GM19035 (cell line): ENCODE data around the gene POP5.
"Not testable (repeated sequence)": the region's sequence is repeated elsewhere in the genome, so short reads cannot be mapped to it uniquely, and the experiment has no call there.

Experiments
- ATAC-seq: cut with Tn5 transposase; IDR thresholded peaks from one replicate; pipeline ENCODE4 v1.9.1; 2021; ENCODE audit not compliant: unreplicated experiment

Gene POP5, protein sequence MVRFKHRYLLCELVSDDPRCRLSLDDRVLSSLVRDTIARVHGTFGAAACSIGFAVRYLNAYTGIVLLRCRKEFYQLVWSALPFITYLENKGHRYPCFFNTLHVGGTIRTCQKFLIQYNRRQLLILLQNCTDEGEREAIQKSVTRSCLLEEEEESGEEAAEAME

DNA sequence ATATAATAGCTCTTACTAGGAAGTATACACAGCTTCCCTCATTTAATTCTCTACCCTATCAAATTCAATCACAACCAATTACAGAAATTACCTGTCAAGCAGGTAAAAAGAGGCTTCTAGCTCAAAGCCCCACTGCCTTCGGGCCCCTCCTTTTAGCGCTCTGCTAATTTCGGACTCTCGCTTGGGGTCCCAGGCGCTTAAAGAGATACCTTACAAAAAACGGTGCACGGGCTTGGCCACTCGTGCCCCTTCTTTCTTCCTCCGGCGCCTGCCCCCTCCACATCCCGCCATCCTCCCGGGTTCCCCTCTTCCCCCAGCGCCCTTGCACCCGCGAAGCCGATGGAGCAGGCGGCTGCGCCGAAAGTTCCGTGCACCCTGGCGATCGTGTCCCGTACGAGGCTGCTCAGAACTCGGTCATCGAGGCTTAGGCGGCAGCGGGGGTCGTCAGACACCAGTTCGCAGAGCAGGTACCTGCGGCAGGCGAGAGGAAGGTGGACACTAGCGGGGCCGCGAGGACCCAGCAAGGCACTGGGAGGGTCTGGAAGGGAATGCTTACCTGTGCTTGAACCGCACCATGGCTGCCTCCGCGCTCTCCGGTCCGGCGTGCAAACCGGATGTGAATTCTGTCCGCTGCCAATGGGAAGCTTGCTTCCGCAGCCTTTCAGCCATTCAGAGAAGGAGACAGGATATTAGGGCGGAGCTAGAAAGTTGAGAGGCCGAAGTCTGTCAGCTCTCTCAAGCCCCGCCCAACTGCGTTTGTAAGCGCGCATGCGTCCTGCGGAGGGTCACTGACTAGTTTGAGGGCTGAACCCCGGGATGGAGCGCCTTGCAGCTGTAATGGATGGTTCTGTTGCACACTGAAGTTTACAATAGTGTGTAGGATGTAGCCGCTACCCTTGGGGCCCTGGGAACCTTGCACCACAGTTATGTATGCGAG lies at the start of gene POP5:
POP5 (minus strand) TSS at position 616 of the 937 bp plus-strand sequence; CDS start at position 576, 40 bp downstream.
- peak; percentile 92 for ATAC-seq

DNA sequence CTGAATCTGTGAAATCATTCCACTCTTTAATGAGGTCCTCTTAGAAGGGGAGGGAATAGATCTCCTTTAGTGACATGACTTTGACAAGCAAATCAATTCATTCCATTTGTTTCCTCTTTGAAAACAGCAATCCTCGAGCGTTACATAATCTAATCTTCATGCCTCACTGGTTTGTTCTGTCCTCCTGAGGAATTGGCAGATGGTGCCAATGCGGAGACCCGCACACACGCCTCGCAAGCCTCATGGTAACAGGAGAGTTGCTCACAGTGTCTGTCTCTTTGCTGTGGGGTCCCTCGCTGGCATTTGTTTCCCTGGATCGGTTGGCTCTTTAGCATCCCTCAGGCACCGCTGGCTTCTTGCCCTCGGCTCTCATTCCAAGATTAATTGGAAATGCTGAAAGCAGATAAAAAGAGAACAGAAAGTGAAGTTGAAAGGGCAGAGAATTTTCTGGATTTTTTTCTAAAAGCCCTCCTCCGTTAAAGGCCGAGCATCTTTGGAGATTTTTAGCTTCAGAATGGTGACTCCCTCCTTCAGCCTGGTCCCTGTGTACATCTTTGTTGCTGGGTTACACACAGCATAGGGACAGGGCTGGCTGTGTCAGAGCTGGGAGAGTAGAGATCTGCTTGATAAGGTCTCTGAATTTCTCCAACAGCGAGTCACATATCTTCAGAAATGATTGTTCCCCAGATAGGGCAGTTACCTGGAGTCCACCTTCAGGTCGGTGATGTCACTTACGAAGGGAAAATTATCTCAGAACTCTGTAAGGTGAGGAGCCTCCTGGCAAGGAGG lies 49.1 kb upstream of the POP5 start:
- no peak for ATAC-seq

DNA sequence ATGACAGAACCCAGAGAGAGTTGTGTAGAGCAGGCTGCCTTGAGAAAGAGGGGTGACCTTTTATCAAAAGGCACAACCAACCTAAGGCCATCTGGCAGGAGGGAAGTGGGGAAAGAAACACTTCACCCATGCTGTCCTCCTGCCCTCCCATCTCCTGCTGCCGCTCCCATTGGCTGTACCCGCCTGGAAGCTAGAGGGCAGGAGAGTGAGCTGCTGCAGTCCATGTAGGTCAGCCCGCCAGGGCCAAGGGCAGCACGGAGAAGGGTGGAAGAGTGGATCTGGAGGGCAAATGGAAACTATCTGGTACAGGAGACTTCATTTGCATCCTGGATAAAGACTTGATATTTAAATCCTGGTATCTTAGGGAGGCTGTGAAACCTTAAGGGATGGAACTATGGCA lies 47.7 kb upstream of the POP5 start:
- ATAC-seq, result no peak

DNA sequence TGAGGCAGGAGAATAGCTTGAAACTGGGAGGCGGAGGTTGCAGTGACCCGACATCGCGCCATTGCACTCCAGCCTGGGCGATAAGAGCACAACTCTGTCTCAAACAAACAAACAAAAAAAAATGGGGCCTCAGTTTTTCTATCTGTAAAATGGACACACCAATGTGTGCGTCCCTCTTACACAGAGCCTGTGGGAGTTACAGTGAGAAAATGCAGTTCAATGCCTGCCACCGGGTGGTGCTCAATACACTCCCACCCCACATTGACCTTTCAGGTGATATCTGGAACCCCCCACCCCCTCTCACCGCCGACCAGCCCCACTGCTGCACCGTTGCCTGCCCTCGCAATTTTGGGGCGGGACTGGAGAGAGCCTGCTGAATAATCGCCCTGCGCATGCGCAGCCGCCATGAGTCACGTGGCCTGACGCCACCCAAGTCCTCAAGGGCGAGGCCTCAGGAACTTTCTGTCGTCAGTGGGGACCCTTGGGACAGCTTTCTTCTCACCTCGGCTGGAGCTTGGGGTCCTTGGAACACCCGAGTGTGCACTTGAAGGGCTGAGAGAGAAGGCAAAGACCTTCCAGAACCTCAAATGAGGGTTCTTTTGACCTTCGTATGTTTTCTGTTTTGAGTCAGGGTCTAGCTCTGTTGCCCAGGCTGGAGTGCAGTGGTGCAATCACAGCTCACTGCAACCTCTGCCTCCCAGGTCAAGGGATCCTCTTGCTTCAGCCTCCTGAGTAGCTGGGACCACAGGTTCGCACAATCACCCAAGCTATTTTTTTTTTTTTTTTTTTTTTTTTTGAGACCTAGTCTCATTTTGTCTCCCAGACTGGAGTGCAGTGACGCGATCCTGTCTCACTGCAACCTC lies 44.6 kb upstream of the POP5 start:
- no peak for ATAC-seq

DNA sequence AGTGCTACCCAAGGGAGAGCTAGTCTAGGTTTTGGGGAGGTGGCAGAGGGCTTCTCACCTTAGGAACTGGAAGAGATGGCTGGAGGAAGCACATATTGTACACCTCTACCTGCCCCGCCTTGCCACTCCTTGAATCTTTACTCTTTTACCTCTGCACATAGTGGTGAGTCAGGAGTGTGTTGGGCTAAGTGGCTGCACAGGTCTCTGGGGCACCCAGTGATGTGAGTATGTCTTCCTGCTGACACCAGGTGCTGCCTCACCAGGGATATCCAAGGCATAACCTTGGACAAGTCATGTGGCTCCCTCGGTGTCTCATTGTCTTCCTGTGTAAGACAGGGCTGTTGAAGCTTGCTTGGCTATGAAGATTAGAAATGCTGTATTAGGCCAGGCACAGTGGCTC lies 39.4 kb upstream of the POP5 start:
- no peak for ATAC-seq

DNA sequence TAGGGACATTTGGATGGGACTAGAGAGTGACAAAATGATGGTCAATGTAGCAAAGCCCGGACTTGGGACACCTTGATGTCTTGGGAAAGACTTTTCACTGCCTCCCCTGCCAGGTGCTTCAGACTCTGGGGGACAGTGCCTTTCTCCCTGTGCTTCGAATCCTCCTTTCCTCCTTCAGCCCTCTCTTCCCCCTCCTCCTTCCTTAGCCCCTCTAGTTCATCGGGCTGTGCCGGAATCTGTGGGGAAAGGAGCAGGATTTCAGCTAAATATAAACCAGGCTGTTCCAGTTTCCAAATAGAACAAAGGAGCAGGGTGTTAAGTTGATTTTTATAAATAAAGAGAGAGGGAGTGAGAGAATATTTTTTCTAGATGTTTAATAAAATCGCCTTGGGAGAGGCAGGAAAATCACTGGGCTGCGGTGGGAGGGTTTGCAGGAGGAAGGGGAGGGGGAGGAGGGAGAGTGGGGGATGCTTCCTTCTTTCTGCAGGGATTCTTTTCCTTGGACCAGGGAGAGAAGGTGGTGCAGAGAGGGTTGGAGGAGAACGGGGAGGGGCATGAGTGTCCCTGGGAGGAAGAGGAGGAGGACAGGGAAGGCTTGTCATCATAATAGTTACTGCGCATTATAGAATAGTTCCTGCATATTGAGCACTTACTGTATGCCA lies 37.9 kb upstream of the POP5 start:
- no peak for ATAC-seq

DNA sequence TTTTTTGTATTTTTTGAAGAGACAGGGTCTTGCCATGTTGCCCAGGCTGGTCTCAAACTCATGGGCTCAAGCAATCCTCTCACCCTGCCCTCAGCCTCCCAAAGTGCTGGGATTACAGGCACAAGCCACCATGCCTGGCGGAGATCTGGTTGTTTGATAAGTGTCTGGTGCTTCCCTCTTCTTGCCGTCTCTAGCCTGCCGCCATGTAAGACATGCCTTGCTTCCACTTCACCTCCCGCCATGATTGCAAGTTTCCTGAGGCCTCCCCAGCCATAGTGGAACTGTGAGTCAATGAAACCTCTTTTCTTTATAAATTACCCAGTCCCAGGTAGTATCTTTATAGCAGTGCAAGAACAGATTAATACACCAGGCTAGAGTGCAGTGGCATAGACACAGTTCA lies 36.6 kb upstream of the POP5 start:
- not testable (repeated sequence) for ATAC-seq

DNA sequence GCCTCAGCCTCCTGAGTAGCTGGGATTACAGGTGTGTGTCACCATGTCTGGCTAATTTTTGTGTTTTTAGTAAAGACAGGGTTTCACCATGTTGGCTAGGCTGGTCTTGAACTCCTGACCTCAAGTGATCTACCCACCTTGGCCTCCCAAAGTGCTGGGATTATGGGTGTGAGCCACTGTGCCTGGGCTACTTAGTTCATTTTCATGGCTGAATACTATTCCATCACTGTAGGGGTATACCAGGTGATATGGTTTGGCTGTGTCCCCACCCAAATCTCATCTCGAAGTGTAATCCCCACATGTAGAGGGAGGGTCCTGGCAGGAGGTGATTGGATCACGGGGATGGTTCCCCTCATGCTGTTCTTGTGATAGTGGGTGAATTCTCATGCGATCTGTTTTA lies 36.0 kb upstream of the POP5 start:
- not testable (repeated sequence) for ATAC-seq

DNA sequence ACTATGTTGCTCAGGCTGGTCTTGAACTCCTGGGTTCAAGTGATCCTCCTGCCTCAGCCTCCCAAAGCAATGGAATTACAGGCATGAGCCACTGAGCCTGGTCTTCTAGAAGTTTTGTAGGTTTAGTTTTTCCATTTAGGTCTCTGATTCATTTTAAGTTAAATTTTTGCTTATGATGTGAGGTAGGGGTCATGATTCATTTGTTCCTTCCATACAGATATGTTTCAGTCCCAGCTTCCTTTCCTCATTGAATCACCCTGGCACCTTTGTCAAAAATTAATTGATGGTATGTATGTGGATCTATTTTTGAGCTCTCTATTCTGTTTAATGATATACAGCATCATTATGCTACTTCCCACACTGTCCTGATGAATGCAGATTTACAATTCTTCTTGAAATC lies 33.6 kb upstream of the POP5 start:
- ATAC-seq, result no peak

DNA sequence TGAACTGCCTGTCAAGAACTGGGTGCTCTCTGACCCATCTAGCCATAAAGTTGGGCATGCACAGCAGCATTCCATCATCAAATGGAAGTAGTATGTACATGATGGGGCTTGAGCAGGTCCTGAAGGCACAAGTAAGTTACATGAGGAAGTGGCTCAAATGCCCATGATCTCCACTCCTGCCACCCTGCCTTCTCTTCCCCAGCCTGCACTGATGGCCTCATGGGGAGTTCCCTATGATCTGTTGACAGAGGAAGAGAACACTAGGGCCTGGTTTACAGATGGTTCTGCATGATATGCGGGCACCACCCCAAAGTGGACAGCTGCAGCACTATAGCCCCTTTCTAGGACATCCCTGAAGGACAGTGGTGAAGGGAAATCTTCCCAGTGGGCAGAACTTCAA lies 30.3 kb upstream of the POP5 start:
- ATAC-seq, result not testable (repeated sequence)

DNA sequence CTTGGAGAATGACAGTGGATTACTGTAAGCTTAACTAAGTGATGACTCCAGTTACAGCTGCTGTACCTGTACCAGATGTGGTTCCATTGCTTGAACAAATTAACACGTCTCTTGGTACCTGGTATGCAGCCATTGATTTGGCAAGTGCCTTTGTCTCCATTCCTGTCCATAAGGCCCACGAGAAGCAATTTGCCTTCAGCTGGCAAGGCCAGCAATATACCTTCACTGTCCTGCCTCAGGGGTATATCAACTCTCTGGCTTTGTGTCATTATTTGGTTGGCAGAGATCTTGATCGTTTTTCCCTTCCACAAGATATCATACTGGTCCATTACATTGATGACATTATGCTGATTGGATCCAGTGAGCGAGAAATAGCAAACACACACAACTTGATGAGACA lies 29.4 kb upstream of the POP5 start:
- no peak for ATAC-seq

DNA sequence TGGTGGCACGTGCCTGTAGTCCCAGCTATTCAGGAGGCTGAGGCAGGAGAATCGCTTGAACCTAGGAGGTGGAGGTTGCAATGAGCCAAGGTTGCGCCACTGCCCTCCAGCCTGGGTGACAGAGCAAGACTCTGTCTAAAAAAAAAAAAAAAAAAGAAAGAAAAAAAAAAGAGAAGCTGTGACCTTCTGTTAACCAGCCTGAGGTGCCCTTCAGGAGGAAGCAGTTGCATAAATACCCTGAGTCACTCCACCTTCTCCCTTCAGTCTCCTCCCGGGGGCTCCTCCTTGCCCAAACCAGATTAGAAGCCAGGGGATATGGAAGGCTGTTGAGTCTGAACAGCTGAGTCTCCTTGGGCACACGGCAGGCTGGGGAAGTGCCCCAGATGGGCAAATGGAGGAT lies 21.2 kb upstream of the POP5 start:
- not testable (repeated sequence) for ATAC-seq

DNA sequence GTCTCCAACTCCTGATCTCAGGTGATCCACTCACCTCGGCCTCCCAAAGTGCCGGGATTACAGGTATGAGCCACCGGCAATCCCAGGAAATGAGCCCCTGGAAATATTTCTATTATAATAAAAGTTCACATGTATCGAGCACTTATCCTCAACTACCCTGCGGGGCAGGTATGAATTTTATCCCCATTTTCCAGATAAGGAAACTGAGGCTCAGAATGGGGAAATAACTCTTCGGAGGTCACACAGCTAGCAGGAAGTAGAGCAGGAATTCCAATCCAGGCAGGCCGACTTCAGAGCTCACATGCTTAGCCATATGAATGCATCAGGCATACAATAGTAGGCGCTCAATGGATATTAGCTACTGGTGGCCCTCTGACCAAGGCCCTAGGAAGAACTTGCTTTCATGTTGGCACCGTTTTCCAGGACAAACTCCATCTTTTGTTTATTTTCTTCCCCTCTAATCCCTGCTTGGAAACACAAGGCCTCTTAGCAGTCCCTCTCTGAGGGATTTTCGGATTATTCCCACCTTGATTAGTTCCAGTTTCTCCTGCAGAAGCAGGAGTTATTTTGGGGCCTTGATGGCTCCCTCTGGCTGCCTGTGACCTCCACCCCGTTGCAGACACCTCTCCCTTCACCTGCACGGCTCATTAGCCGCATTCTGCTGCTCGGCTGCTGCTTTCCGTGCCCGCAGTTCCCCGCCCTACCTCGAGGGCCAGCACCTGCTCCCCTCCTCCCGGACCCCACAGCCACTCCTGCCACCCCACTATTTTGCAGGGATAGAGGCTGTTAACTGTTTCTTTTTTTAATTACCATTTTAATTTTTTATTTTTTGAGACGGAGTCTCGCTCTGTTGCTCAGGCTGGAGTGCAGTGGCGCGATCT lies 18.7 kb upstream of the POP5 start:
- ATAC-seq, result no peak

DNA sequence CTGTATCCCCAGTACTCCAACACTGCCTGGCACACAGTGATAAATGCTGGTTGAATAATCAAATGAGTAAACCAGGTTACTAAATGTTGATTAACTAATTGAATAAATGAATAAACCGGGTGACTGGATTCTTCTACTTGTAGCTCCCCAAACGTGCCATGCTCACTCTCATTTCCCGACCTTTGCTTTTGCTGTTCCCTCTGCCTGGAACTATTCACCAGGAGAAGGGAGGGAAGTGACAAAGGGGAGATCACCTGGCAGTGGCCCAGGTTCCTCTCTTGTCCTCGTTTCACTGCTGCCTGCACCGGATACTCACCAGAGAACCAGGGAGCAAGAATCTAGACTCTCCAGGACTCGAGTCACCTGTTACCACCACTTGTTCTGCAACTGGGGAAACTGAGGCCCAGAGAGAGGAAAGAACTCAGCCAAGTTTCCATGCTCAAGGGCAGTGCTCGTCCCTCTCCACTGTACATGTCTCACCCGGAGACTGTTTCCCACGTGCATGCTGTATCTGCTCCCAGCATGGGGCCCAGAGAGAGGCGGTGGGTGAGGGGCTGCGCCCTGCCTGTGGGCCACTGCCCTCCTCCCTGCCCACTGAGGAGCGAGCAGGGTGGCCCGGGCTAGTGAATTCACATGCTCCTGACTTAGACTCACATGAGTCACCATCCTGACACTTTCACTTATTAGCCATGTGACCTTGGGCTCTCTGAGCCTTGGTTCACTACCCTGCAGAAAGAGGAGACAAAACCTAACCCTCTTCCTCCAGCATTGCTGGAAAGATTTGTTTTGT lies 17.7 kb upstream of the POP5 start:
- ATAC-seq, result no peak

DNA sequence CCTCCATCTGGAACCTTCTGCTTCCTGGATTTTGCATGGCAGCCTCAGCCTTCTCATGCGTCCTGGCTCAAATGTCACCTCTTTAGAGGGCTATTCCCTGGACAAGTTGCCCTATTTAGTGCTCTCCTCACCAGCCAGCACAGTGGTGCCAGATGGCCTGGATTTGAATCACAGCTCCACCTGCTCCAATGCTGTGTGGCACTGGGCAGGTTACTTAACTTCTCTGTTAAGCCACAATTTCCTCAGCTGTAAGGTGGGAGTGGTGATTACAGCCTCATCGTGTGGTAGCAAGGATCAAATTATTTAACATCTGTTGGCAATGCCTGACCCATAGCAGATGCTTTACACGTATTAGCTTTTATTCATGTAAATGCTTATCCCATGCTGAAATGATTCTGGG lies 16.7 kb upstream of the POP5 start:
- no peak for ATAC-seq

DNA sequence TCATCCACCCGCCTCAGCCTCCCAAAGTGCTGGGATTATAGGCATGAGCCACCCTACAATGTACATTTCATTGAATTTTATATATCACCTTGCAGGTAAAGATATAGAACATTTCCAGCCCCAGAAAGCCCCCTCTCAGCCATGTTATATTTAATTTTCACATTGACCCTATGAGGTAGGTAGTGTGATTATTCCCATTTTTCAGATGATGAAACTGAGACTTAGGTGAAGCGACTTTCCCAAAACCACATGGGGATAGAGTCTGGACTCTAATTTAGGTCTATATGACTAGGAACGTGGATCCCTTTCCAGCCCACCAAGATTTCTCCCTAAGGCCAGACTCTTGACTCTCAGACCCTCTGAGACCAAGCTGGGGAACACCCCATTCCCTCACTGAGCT lies 15.7 kb upstream of the POP5 start:
- no peak for ATAC-seq

DNA sequence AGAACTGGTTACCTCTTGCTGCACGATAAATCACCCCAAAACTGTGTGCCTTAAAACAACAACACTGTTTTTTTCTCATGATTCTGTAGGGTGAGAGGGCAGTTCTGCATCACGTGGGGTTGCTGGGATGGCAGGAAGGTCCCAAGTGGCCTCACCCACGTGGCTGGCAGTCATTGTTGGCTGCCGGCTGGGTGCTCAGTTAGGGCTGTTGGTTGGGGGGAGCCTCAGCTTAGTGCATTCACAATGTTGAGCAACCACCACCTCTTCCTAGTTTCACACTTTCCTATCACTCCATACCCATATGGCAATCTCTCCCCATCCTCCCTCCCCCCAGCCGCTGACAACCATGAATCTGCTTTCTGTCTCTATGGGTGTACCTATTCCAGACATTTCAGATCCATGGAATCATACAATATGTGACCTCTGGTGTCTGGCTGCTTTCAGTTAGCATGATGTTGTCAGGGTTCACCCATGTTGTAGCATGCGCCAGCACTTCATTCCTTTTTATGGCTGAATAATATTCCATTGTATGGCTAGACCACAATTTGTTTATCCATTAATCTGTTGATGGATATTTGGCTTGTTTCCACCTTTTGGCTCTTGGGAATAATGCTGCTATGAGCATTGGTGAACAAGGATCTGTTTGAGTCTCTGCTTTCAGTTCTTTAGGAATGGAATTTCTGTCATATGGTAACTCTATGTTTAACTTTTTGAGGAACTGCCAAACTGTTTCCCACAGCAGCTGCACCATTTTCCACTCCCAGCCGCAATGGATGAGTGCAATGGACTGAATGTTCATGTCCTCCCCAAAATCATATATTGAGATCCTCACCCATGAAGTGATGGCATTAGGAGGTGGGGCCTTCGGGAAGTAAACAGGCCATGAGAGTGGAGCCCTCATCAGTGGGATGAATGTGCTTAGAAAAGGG lies 11.2 kb upstream of the POP5 start:
- no peak for ATAC-seq
